B cell (primary cell): Measurements from ENCODE around the gene USP17L19. TPM values are rescaled to one million over a fixed set of nuclear protein-coding genes. Genes with fewer than 3 reads are reported as not detected.
"Not testable (repeated sequence)": the region's sequence is repeated elsewhere in the genome, so short reads cannot be mapped to it uniquely, and the experiment has no call there.

Experiments used
- ATAC-seq: fragments of 200-7000 bp; cut with Tn5 transposase; one replicate; pipeline ENCODE4 v1.10.0; 2021; ENCODE audit warnings: low read depth, mild to moderate bottlenecking, moderate number of reproducible peaks, moderate library complexity
- CTCF ChIA-PET: fragments of 350-600 bp; sonication (Branson Sonifier 250); formaldehyde crosslinking; loops from one replicate; lab custom pipeline; 2021; ENCODE audit warnings: antibody characterized with exemption, inconsistent platforms; lab: Charles Lee
- POLR2A ChIA-PET: fragments of 350-600 bp; sonication (Branson Sonifier 250); formaldehyde crosslinking; loops from one replicate; lab custom pipeline; 2021; ENCODE audit warnings: antibody characterized with exemption; lab: Charles Lee
- DNase-seq: peaks from one replicate; pipeline ENCODE4 v3.0.0; 2013
- H2AFZ ChIP-seq: 2 replicates; pipeline ENCODE4 v1.6.1; 2012; ENCODE audit warnings: mild to moderate bottlenecking, low read depth, low read length; ENCODE audit not compliant: insufficient read depth, poor library complexity, severe bottlenecking
- H3K27ac ChIP-seq, 2 donors: 1 replicate in 1 of 2; 2 replicates in 1 of 2; pipeline ENCODE4 v1.5.1; 2012 to 2013; ENCODE audit warnings: low read length in 2 of 2, mild to moderate bottlenecking in 2 of 2, moderate library complexity in 1 of 2
- H3K27me3 ChIP-seq, 4 experiments: fragments of 200-600 bp in 1 of 4; sonication (generic) in 1 of 4; replicated peaks in 1 of 4; 1 replicate in 2 of 4; 2 replicates in 2 of 4; pipeline versions ENCODE4 v1.6.1 to v1.7.0; 2013 to 2016; ENCODE audit warnings: low read length in 3 of 4, mild to moderate bottlenecking in 2 of 4, mixed read lengths in 1 of 4, moderate library complexity in 1 of 4; ENCODE audit not compliant: insufficient read depth in 4 of 4, control insufficient read depth in 3 of 4; ENCODE audit errors: control extremely low read depth in 1 of 4
- H3K36me3 ChIP-seq, 2 experiments: replicated peaks in 1 of 2; 1 replicate in 1 of 2; 2 replicates in 1 of 2; pipeline versions ENCODE4 v1.6.1 to v1.7.1; 2013; ENCODE audit warnings: low read length in 1 of 2; ENCODE audit not compliant: insufficient read depth in 2 of 2, control insufficient read depth in 1 of 2; ENCODE audit errors: control extremely low read depth in 1 of 2, extremely low read depth in 1 of 2
- H3K4me1 ChIP-seq, 2 donors: fragments of 200-600 bp in 1 of 2; sonication (generic) in 1 of 2; 1 replicate in 1 of 2; 2 replicates in 1 of 2; pipeline versions ENCODE4 v1.5.1 to v1.6.1; 2013 to 2017; ENCODE audit warnings: low read length in 2 of 2; ENCODE audit not compliant: control insufficient read depth in 2 of 2, insufficient read depth in 2 of 2
- H3K4me2 ChIP-seq: replicated peaks from 2 replicates; pipeline ENCODE3; 2012; ENCODE audit warnings: mild to moderate bottlenecking, low read depth, low read length; ENCODE audit not compliant: poor library complexity, severe bottlenecking
- H3K4me3 ChIP-seq, 5 experiments: fragments of 200-600 bp in 1 of 5; sonication (generic) in 1 of 5; 1 replicate in 3 of 5; 2 replicates in 2 of 5; pipeline versions ENCODE4 v1.5.1 to v1.7.0; 2011 to 2016; ENCODE audit warnings: low read length in 4 of 5, mild to moderate bottlenecking in 4 of 5, low read depth in 2 of 5, control low read depth in 1 of 5, moderate library complexity in 1 of 5; ENCODE audit not compliant: insufficient read depth in 1 of 5; ENCODE audit errors: control extremely low read depth in 1 of 5, extremely low read depth in 1 of 5
- H3K79me2 ChIP-seq: fragments of 200-600 bp; sonication (generic); one replicate; pipeline ENCODE4 v1.6.0; 2016; ENCODE audit warnings: low read length; ENCODE audit not compliant: control insufficient read depth, insufficient read depth
- H3K9ac ChIP-seq: fragments of 200-600 bp; sonication (generic); 2 replicates; pipeline ENCODE4 v1.6.1; 2017; ENCODE audit warnings: mild to moderate bottlenecking, low read length, moderate library complexity
- H3K9me3 ChIP-seq, 3 donors: one replicate each; pipeline versions ENCODE4 v1.6.1 to v1.7.1; 2013; ENCODE audit warnings: low read length in 2 of 3; ENCODE audit not compliant: control insufficient read depth in 2 of 3, insufficient read depth in 1 of 3; ENCODE audit errors: control extremely low read depth in 1 of 3
- H4K20me1 ChIP-seq: 2 replicates; pipeline ENCODE4 v1.6.0; 2012; ENCODE audit warnings: mild to moderate bottlenecking, low read length; ENCODE audit not compliant: insufficient read depth, control insufficient read depth, poor library complexity, severe bottlenecking
- H3K27ac Mint-ChIP-seq: one replicate; pipeline ENCODE4 v1.8.0; 2021; ENCODE audit warnings: mixed read lengths
- H3K27me3 Mint-ChIP-seq: one replicate; pipeline ENCODE4 v1.8.0; 2021; ENCODE audit warnings: mixed read lengths
- H3K4me1 Mint-ChIP-seq: one replicate; pipeline ENCODE4 v1.8.0; 2021; ENCODE audit warnings: mixed read lengths
- H3K4me3 Mint-ChIP-seq: one replicate; pipeline ENCODE4 v1.8.0; 2021; ENCODE audit warnings: mixed read lengths
- H3K9me3 Mint-ChIP-seq: one replicate; pipeline ENCODE4 v1.8.0; 2022; ENCODE audit warnings: mixed read lengths; ENCODE audit not compliant: insufficient read depth
- WGBS: methylation state at CpG from one replicate; pipeline ENCODE4 v1.1.5; 2013; ENCODE audit warnings: missing lambda C conversion rate; ENCODE audit not compliant: insufficient coverage; 5-methylcytosine and 5-hydroxymethylcytosine counted together
- intact Hi-C: fragments of 100-400 bp; cut with micrococcal nuclease; formaldehyde crosslinking; loops from one replicate; pipeline ENCODE4 v1.10.0; 2022
- polyA minus RNA-seq: library from RNA; depleted of rRNA, polyadenylated mRNA; stranded (reverse); fragments of >200 nt; gene quantifications from 2 replicates; pipeline ENCODE4 v1.2.3, GENCODE V29; 2012
- polyA plus RNA-seq: library from polyadenylated mRNA; depleted of rRNA; stranded (reverse); fragments of >200 nt; gene quantifications from 2 replicates; pipeline ENCODE4 v1.2.3, GENCODE V29; 2012
- total RNA-seq, 2 donors: library from RNA; stranded (reverse); fragments of 120-200 nt in 1 of 2; gene quantifications; 1 replicate in 1 of 2; 2 replicates in 1 of 2; pipeline versions ENCODE4 v1.2.3 to v1.2.4, GENCODE V29; 2013 to 2022

The USP17L19 gene
- total RNA-seq (not detected in 2 replicates), polyA plus RNA-seq (not detected in 2 replicates), polyA minus RNA-seq (not detected in 2 replicates)
- not detected for total RNA-seq (2013)

- ATAC-seq, H3K36me3 ChIP-seq, H3K27me3 Mint-ChIP-seq, intact Hi-C loops, H4K20me1 ChIP-seq, H3K27ac ChIP-seq, H3K4me2 ChIP-seq, POLR2A ChIA-PET, H3K9me3 Mint-ChIP-seq, DNase-seq, H3K9me3 ChIP-seq, H3K79me2 ChIP-seq, H3K27me3 ChIP-seq, H3K4me3 ChIP-seq, H3K27ac Mint-ChIP-seq, H2AFZ ChIP-seq, H3K4me1 ChIP-seq, H3K4me1 Mint-ChIP-seq, H3K9ac ChIP-seq, H3K4me3 Mint-ChIP-seq, CTCF ChIA-PET: not testable (repeated sequence)
- no CpG with 5 or more reads among the region's 13 CpGs for WGBS
Measured at GRCh38 chr4:9253078-9253477, at the start of gene USP17L19. Gene USP17L19 (plus strand): TSS chr4:9253378. CDS start chr4:9253378, 0 bp downstream.

GRCh38 chr4:9210357-9210756 is 42.8 kb upstream of the USP17L19 start, which contains the start of gene USP17L10:
Gene USP17L10 (plus strand): TSS chr4:9210657. CDS start chr4:9210657, 0 bp downstream.
- H4K20me1 ChIP-seq, ATAC-seq, H3K9ac ChIP-seq, H3K4me2 ChIP-seq, H3K27me3 ChIP-seq, H3K4me1 ChIP-seq, H3K9me3 ChIP-seq, H2AFZ ChIP-seq, H3K4me3 ChIP-seq, DNase-seq, H3K36me3 ChIP-seq, H3K27me3 Mint-ChIP-seq, CTCF ChIA-PET, intact Hi-C loops, H3K27ac Mint-ChIP-seq, H3K27ac ChIP-seq, H3K9me3 Mint-ChIP-seq, H3K79me2 ChIP-seq, H3K4me3 Mint-ChIP-seq, H3K4me1 Mint-ChIP-seq, POLR2A ChIA-PET: not testable (repeated sequence)
- WGBS, result 90% methylated on average over 3 of the region's 13 CpGs

- H2AFZ ChIP-seq, H3K27ac Mint-ChIP-seq, CTCF ChIA-PET, H3K4me1 Mint-ChIP-seq, H3K27ac ChIP-seq, H3K4me2 ChIP-seq, POLR2A ChIA-PET, H4K20me1 ChIP-seq, H3K36me3 ChIP-seq, H3K4me1 ChIP-seq, H3K9me3 ChIP-seq, ATAC-seq, H3K9ac ChIP-seq, DNase-seq, H3K9me3 Mint-ChIP-seq, H3K79me2 ChIP-seq, H3K27me3 Mint-ChIP-seq, H3K4me3 Mint-ChIP-seq, H3K27me3 ChIP-seq, intact Hi-C loops, H3K4me3 ChIP-seq: not testable (repeated sequence)
- WGBS, result 97% methylated on average over 5 of the region's 14 CpGs
Measured at GRCh38 chr4:9214701-9215100, 38.5 kb upstream of the USP17L19 start.

- H4K20me1 ChIP-seq, H3K4me2 ChIP-seq, ATAC-seq, DNase-seq, H2AFZ ChIP-seq, CTCF ChIA-PET, H3K9ac ChIP-seq, H3K27me3 ChIP-seq, H3K4me3 ChIP-seq, H3K9me3 ChIP-seq, H3K4me1 ChIP-seq, H3K79me2 ChIP-seq, H3K4me3 Mint-ChIP-seq, H3K9me3 Mint-ChIP-seq, H3K36me3 ChIP-seq, H3K27me3 Mint-ChIP-seq, H3K27ac ChIP-seq, POLR2A ChIA-PET, H3K4me1 Mint-ChIP-seq, H3K27ac Mint-ChIP-seq, intact Hi-C loops: not testable (repeated sequence)
- WGBS, result no CpG with 5 or more reads among the region's 14 CpGs
Measured at GRCh38 chr4:9215105-9215504, 38.1 kb upstream of the USP17L19 start, which contains the start of gene USP17L11. Gene USP17L11 (plus strand): TSS chr4:9215405. CDS start chr4:9215405, 0 bp downstream.
